Suprapubic skin (tissue), 4 donors: ENCODE results near the gene TTLL5. TPM values are rescaled to one million over a fixed set of nuclear protein-coding genes. Genes with fewer than 3 reads are reported as not detected.

Experiments used
- DNase-seq, 2 donors: peaks; one replicate each; pipeline ENCODE4 v3.0.0-alpha.2; 2019; ENCODE audit warnings: low spot score in 2 of 2
- H3K27ac ChIP-seq: fragments of 200-600 bp; sonication (generic); one replicate; pipeline ENCODE4 v1.5.1; 2019
- H3K27me3 ChIP-seq: fragments of 200-600 bp; sonication (generic); one replicate; pipeline ENCODE4 v1.5.1; 2019
- H3K36me3 ChIP-seq: fragments of 200-600 bp; sonication (generic); one replicate; pipeline ENCODE4 v1.5.1; 2019
- H3K4me1 ChIP-seq: fragments of 200-600 bp; sonication (generic); one replicate; pipeline ENCODE4 v1.5.1; 2019
- H3K4me3 ChIP-seq: fragments of 200-600 bp; sonication (generic); one replicate; pipeline ENCODE4 v1.5.1; 2019; ENCODE audit warnings: mild to moderate bottlenecking
- H3K9me3 ChIP-seq: fragments of 200-600 bp; sonication (generic); one replicate; pipeline ENCODE4 v1.5.1; 2019
- EP300 ChIP-seq: sonication (generic); formaldehyde crosslinking; IDR thresholded peaks from one replicate; pipeline ENCODE4 v1.6.1; 2017; ENCODE audit warnings: antibody characterized with exemption
- POLR2A ChIP-seq, 2 donors: fragments of 450-650 bp; IDR thresholded peaks; one replicate each; pipeline ENCODE4 v1.6.1; 2017; ENCODE audit warnings: antibody characterized with exemption in 2 of 2, mild to moderate bottlenecking in 2 of 2, moderate library complexity in 2 of 2
- POLR2AphosphoS5 ChIP-seq, 3 donors: sonication (generic); formaldehyde crosslinking; IDR thresholded peaks; one replicate each; pipeline ENCODE4 v1.6.1; 2017; ENCODE audit warnings: antibody characterized with exemption in 3 of 3
- WGBS: methylation state at CpG from one replicate; pipeline ENCODE4 v1.1.5; 2018; 5-methylcytosine and 5-hydroxymethylcytosine counted together
- total RNA-seq, 4 donors: library from RNA; depleted of rRNA; stranded (reverse); fragments of >200 nt; gene quantifications; one replicate each; pipeline ENCODE4 v1.1.0, GENCODE V29; 2016
- TF ChIP-seq, protein P1 (sequence below), 2 donors: fragments of 200-600 bp in 1 of 2; fragments of 450-650 bp in 1 of 2; sonication (generic) in 1 of 2; IDR thresholded peaks; one replicate each; pipeline ENCODE4 v1.5.1; 2016 to 2019; ENCODE audit warnings: antibody characterized with exemption in 2 of 2, mild to moderate bottlenecking in 1 of 2, moderate library complexity in 1 of 2

The TTLL5 gene
- total RNA-seq, 4 donors from 2014 or later, result 24.4 to 56.4 (median 34.8) TPM

DNA sequence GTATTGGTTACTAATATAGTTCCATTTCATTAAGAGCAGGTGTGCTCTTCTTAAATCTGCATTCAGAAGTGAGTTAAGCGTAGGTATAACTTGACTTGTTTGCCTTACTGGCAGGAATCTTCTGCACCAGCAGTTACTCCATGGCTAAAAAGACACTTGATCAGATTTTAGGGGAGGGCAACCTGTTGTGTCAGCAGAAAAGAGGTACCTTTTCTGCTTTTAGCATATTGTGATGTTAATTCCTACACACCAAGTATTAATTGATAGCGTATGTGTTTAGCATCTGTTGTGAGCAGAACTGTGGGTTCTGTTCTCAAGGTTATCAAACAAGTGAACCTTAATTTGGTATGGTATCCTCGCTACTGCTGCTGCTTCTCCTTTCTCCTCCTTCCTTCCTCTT is 38.3 kb downstream of the TTLL5 start:
- Histone ChIP-seq H3K27ac (no peak overlapping the region), H3K27me3 (no peaks in the 10 kb centered on the region), H3K36me3 (peaks cover 36% of the 10 kb centered on the region), H3K9me3 (no peaks in the 10 kb centered on the region), H3K4me1 (no peaks in the 10 kb centered on the region), H3K4me3 (no peak overlapping the region)
- DNase-seq, result no peak
- TF ChIP-seq POLR2AphosphoS5 (IDR thresholded peaks at IDR 0.05) (no peak), EP300 (no peak), POLR2A (IDR thresholded peaks at IDR 0.05) (no peak)
- TF ChIP-seq, protein P1, sequence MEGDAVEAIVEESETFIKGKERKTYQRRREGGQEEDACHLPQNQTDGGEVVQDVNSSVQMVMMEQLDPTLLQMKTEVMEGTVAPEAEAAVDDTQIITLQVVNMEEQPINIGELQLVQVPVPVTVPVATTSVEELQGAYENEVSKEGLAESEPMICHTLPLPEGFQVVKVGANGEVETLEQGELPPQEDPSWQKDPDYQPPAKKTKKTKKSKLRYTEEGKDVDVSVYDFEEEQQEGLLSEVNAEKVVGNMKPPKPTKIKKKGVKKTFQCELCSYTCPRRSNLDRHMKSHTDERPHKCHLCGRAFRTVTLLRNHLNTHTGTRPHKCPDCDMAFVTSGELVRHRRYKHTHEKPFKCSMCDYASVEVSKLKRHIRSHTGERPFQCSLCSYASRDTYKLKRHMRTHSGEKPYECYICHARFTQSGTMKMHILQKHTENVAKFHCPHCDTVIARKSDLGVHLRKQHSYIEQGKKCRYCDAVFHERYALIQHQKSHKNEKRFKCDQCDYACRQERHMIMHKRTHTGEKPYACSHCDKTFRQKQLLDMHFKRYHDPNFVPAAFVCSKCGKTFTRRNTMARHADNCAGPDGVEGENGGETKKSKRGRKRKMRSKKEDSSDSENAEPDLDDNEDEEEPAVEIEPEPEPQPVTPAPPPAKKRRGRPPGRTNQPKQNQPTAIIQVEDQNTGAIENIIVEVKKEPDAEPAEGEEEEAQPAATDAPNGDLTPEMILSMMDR (IDR thresholded peaks at IDR 0.05), result no peak
- WGBS, result 96% methylated on average over 3 of the region's 3 CpGs

DNA sequence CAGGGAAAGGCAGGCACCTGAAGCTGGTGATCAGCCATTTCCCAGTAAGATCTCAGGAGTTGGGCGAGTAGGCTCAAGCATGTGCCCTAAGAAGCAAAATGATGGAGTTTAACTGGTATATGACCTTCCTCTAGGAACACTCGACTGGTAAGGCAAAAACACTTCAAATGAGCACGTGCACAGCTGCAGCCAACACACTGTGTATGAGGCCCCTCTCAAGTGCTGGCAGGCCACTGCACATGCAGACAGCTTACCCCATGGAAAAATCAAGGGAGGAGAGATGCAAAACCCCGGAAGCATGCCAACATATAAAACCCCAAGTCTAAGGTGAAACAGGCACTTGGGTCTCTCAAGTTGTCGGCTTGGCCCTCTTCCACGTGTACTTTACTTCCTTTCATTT is 39.2 kb downstream of the TTLL5 start:
- H3K4me1 ChIP-seq, result no peaks in the 10 kb centered on the region
- no peaks in the 10 kb centered on the region for H3K27me3 ChIP-seq
- H3K36me3 ChIP-seq, result peaks cover 28% of the 10 kb centered on the region
- TF ChIP-seq POLR2AphosphoS5 (IDR thresholded peaks at IDR 0.05) (no peak), POLR2A (IDR thresholded peaks at IDR 0.05) (no peak), EP300 (no peak)
- TF ChIP-seq, protein P1 (IDR thresholded peaks at IDR 0.05), result no peak
- no peaks in the 10 kb centered on the region for H3K9me3 ChIP-seq
- no peak for DNase-seq
- H3K27ac ChIP-seq, result no peak overlapping the region
- WGBS, result 89% methylated on average over 6 of the region's 6 CpGs
- no peak overlapping the region for H3K4me3 ChIP-seq

DNA sequence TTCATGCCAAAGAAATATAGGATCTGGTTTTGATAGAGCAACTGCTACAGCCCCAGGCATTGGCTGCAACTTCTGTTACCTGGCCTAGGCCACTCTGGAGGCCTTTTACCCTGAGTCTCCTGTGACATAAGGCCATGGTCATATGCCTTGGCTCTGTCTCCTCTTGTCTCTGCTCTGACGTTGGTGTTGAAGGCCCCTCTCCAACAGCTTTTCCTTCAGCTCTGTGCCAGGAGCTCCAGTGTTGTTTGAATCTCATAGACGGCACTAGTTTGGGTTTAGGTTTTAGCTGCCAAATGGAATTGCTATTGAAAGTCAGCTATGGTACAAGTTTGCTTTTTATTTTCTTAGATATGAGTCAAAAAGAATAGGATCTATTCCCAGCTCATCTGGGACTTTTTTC is 41.1 kb downstream of the TTLL5 start:
- TF ChIP-seq, protein P1 (IDR thresholded peaks at IDR 0.05), result no peak
- TF ChIP-seq EP300 (no peak), POLR2A (IDR thresholded peaks at IDR 0.05) (no peak)
- H3K27me3 ChIP-seq, result no peaks in the 10 kb centered on the region
- WGBS, result 63% methylated on average over 2 of the region's 2 CpGs
- no peak overlapping the region for H3K27ac ChIP-seq
- H3K36me3 ChIP-seq, result peaks cover 29% of the 10 kb centered on the region
- H3K4me1 ChIP-seq, result no peaks in the 10 kb centered on the region
- DNase-seq, result no peak
- H3K4me3 ChIP-seq, result no peak overlapping the region
- H3K9me3 ChIP-seq, result no peaks in the 10 kb centered on the region

DNA sequence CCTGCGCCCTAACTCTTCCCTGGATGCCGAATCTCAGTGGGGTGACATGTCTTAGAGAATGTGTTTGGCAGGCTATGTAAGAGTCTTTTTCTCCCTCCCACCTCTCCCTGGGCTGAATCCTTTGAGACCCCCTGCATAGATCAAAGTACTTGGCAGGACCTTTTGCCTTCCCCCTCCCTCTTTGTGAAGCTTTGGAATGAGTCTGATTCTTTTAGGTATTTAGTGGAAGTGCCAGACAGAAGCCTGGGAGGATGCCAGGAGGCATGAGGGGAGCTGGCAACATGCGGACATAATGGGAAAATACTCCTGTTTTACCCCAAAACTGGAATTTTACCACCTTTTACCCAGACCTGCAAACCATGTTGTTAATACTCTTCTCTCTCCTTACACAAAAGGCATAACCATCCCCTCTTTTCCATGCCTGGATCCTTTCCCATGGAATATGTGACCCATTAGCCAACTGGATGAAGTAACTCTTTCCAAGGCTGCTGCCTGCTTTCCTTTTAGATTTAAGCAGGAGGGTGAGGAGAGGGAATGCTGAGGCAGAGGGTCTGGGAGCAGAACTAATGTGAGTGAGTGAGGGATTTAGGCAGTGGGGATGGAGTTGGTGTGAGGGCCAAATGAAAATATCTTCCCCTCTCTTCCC is 41.7 kb downstream of the TTLL5 start:
- no peaks in the 10 kb centered on the region for H3K4me1 ChIP-seq
- no peak overlapping the region for H3K4me3 ChIP-seq
- DNase-seq, result no peak
- WGBS, result 77% methylated on average over 3 of the region's 3 CpGs
- H3K27ac ChIP-seq, result no peak overlapping the region
- peaks cover 29% of the 10 kb centered on the region for H3K36me3 ChIP-seq
- H3K9me3 ChIP-seq, result no peaks in the 10 kb centered on the region
- TF ChIP-seq POLR2AphosphoS5 (IDR thresholded peaks at IDR 0.05) (no peak), EP300 (no peak), POLR2A (IDR thresholded peaks at IDR 0.05) (no peak)
- TF ChIP-seq, protein P1 (IDR thresholded peaks at IDR 0.05), result no peak
- no peaks in the 10 kb centered on the region for H3K27me3 ChIP-seq

DNA sequence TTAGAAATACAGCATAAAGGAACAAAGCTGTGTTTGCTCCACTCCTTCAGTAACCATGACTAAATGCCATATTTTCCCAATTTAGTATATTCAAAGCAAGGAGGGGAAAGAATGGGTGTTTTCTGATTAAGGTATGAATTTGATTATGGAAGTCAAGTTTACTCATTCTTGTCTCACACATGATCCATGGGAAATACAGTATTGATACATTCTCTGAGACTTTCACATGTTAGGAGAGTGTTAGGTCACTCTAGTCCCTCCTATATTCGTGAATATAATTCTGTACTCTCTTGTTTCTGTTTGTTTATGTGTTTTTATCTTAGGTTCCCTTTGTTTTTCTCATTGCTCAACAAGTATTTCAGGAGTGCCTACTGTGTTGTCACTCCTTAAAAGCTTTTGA is 42.4 kb downstream of the TTLL5 start:
- 59% methylated on average over 1 of the region's 1 CpG for WGBS
- no peak overlapping the region for H3K27ac ChIP-seq
- TF ChIP-seq EP300, result no peak
- TF ChIP-seq POLR2A (IDR thresholded peaks at IDR 0.05), result no peak
- TF ChIP-seq, protein P1 (IDR thresholded peaks at IDR 0.05), result no peak
- no peaks in the 10 kb centered on the region for H3K27me3 ChIP-seq
- H3K9me3 ChIP-seq, result no peaks in the 10 kb centered on the region
- peaks cover 27% of the 10 kb centered on the region for H3K36me3 ChIP-seq
- no peaks in the 10 kb centered on the region for H3K4me1 ChIP-seq
- no peak for DNase-seq
- H3K4me3 ChIP-seq, result no peak overlapping the region
